ENCODE measurements around the gene MED12.
A peak's percentile ranks its signal among the peaks of the same experiment; 100 is the strongest.

Gene MED12

DNA sequence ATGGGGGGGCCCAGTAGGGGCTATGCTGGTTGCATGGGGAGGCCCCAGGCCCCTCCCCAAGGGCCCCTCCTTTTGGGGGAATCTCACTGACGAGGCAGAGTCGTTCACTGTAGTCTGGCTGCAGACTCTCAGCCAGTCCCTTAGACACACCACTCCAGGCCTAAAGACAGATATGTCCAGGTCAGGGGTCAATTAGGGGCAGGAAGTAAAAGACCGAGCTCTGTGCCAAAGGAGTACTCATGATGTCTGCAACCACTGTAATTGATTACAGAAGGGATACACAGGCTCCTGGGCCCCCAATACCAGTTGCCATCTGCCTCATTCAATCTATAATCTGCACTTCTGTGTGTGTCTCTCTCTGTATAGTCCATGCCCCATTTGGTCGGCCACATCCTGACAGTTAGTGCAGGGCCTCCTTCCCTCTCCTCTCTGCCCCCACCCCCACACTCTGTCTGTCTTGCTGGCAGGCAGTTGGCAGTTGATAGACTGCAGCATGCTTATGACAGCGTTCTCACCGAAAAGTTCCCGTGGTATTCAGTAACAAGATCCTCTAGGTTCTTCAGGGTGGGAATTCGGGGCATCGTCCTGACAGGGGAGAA, 10.5 kb upstream of the MED12 start:
- DNase-seq, result peak; percentile 31

DNA sequence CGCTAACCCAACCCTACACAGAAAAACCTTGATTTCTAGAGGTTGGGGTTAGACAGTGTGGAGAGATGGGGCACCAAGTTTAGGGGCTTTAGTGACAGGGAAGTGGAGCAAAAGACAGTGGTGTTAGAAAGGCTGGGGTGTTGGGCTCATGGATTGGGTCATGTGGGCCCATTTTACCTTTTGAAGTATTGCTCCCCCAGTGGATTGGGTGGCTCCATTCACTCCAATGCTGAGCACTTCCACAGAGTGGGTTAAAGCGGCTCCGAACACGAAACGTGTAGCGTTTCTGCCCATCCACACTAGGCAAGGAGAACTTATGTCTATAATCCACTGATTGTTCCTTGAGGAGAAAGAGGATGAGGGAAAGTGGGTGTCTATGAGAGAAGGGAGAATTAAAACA, 9.3 kb upstream of the MED12 start:
- no peak for DNase-seq

DNA sequence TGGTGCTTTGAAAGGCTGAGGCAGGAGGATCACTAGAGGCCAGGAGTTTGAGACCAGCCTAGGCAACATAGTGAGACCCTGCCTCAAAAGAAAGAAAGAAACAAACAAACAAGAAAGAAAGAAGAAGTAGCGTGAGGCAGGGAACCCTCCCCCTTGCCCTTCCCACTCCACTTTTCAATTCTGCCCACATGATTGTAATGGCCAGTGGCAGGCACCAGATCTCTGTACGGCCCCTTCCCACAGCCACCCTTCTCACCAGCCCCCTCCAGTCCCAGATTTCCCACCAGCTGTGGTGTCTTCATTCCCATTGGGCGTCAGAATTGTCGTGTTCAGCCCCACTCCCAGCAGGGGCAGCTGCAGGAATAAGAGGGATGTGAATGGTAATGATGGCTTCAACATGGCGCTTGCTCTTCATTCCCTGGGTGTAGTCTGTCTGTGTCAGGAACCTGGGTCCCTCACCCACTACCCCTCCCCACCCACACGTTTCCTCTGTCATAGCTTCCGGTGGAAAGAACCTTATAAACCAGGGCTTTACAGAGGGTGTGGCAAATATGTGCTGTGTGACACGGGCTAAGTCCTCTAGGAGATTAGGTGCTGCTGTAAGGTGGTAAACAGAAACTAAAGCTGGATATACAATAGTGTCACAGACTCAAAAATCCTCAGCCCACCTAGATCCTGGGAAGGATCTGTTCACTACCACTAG, 7.1 kb upstream of the MED12 start, which contains the start of gene IL2RG:
IL2RG (minus strand) TSS at position 437 of the 703 bp plus-strand sequence; CDS start at position 399, 38 bp downstream.
- DNase-seq, result peak; percentile 72

DNA sequence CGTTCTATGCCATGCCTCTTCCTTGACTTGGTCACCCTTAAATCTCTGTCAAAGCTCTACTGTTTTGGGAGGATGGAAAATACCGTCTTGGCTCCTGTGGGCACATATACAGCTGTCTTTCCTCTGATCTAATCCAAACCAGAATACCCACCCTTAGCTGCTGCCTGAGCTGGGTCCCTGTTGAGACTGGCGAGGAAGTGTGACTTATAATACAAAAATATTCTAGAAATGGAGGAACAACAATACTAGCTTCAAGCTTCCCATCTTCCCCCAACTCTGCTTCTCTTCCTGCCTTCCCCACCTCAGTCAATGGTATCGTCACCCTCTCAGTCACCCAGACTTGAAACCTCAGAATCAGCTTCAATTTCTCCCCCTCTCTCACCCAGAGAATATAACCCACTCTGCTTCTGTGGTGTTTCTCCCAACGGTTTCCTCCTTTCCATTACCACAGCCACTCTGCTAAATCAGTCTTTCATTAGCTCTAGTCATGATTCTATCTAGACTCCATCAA, 6.4 kb upstream of the MED12 start:
- DNase-seq, result peak; percentile 25

DNA sequence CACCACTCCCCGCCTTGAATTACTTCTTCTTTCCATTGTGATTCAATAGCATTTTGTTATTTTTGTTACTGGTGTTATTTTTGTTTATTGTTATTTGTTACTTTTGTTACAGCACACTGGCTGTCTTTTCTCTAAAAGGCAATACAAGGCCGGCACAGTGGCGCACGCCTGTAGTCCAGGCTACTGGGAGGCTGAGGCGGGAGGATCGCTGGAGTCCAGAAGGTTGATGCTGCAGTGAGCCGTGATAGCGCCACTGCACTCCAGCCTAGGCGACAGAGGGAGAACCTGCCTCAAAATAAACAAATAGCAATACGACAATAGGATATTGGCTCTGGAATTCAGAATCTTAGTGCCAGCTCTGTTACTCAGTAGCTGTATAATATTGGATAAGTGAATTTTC, 1.0 kb upstream of the MED12 start:
- DNase-seq, result no peak

DNA sequence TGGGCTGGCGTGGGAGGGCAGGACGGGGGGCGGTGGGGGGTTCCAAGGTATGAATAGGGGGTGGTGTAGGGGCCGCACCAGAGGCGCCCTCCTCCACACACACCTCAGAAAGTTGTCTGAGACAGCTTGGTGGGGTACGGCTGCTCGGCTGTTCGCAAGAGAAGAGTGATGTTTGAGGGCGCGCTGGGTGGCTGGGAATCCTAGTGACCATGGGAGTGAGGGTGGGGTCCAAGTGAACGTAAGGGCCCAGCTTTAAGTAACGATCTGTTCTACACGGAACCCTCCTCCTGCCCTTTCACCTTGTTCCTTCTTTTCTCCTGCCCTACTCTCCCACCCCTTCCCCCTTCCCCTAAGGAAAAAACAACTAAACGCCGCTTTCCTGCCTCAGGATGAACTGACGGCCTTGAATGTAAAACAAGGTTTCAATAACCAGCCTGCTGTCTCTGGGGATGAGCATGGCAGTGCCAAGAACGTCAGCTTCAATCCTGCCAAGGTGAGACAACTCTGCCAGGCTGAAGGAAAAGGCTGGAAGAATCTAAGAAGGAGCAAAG, 664 bp downstream of the MED12 start:
- DNase-seq, result no peak

DNA sequence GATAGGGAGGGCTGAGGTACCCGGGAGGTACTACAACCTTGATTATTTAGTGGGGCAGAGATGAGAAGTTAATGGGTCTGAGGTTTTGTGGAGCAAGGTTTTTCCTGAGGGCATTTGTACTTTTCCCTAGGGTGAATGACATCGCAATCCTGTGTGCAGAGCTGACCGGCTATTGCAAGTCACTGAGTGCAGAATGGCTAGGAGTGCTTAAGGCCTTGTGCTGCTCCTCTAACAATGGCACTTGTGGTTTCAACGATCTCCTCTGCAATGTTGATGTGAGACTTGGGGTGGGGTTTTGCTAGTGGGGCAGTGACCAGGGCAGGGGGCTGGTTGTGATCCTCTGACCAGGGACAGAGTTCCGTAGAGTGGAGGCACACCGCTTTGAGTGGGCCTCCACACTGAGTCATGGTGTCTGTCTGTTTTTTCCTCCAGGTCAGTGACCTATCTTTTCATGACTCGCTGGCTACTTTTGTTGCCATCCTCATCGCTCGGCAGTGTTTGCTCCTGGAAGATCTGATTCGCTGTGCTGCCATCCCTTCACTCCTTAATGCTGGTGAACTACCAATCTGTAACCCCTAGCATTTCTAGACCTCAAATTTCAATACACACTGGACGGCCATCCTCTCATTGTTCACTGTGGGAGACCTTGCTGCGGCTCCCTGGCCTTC, 9.9 kb downstream of the MED12 start:
- DNase-seq, result no peak

DNA sequence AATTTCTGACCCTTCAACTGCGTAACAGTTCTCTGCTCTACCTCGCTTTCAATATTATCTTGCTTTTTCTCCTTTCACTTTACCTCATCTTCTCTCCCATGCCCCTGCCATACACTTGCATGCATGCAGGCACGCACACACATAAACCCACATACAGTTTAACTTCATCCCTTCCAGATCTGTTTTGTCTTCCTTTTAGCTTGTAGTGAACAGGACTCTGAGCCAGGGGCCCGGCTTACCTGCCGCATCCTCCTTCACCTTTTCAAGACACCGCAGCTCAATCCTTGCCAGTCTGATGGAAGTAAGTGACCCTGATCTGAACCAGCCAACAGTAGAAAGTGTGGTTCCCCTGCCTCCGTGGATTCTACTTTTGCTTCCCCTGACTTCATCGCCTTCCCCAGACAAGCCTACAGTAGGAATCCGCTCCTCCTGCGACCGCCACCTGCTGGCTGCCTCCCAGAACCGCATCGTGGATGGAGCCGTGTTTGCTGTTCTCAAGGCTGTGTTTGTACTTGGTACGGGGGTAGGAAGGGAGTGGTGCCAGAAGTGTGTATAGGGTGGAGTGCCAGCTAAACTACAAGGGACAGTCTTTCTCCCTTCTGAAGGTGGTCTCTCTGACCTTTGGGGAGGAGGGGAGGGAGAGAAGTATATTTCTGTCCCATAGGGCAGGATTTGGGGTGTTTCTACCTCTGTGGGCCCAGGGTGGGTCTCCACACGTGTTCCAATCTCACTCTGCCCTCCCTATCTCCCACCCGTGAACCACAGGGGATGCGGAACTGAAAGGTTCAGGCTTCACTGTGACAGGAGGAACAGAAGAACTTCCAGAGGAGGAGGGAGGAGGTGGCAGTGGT, 10.7 kb downstream of the MED12 start:
- DNase-seq, result peak; percentile 76

DNA sequence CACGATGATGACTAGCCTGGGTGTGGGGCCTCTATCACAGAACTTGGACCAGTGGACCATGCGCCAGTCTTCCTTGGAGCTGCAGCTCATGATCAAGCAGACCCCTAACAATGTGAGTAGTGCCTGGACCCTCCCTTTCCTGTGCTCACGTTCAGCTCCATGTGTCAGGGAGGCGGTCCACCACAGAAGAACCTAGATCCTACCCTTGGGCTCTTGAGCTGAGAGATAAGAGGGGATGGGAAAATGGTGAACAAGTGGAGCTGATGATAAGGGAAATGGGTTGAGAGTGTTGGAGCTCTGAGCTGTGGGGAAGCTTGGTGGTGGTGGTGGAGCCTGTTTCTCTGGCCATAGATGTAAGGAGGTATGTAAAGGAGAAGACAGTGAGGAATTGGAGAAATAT, 13.1 kb downstream of the MED12 start:
- DNase-seq, result no peak

DNA sequence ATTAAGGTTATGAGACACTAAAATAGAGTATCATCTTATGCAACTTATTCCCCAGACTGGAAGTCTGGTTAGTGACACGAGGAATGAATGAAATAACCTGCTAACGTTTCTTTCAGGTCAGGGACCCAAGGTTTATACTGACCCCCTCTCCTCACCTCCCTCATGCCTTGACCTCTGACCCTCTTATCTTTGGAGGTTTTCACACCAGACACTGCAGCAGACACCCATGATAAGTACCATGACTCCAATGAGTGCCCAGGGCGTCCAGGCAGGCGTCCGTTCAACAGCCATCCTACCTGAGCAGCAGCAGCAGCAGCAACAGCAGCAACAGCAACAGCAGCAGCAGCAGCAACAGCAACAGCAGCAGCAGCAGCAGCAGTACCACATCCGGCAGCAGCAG, 22.0 kb downstream of the MED12 start:
- no peak for DNase-seq

DNA sequence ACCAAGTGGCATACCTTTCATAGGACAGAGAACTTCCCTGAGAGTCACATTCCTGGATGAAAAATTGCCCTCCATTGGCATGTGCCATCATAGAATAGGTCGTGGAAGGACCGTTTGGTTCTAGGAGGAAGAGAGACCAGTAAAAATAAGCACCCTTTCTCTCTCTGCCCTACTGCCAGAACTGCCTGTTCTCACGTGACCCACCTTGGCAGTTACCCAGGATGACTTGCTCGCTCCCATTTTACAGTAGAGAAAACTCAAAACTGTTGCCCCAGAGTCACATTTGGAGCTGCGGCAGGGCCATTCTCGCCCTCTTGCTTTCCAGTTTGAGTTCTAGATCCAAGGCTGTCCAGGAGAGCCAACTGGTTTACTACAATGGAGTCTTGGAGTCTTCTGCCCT, 25.1 kb downstream of the MED12 start:
- no peak for DNase-seq

DNA sequence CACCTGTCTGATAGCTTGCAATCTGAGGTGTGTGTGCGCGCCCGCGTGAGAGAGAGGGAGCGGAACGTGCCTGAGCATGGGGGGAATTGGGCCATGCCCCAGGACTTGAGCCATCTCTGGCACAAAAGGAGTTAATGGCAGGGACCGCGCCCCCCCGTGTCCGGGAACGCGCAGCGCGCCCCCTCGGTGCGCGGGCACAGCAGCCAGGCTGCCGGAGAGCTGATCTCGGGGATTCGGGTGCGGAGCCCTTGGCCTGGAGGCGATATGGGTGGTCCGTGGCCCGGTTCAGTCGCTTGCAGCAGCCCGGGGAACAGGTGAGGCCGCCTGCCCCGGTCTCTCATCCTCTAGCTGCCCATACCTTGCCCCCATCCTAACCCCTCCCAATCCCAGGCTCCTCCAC, 26.3 kb downstream of the MED12 start, which contains the start of gene NLGN3:
NLGN3 (plus strand) TSS at position 191 of the 400 bp plus-strand sequence. CDS start 2,909 bp downstream, outside the sequence.
- DNase-seq, result no peak

DNA sequence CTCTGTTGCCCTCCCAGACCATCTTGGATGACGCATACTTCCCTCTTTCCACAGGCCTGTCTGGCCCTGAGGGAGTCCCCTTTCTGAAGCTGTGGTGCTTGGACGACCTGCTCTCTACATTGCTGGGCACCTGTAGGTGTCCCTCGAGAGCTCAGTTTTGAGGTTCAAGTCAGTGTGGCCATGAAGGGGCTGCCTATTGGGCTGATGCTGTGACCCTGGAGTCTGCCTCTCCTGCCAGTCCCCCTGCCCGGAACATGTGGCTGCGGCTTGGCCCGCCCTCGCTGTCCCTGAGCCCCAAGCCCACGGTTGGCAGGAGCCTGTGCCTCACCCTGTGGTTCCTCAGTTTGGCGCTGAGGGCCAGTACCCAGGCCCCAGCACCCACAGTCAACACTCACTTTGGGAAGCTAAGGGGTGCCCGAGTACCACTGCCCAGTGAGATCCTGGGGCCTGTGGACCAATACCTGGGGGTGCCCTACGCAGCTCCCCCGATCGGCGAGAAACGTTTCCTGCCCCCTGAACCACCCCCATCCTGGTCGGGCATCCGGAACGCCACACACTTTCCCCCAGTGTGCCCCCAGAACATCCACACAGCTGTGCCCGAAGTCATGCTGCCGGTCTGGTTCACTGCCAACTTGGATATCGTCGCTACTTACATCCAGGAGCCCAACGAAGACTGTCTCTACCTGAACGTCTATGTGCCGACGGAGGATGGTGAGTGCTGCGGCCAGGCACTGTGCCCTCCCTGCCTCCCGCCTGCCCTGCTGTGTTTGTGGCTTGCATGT, 29.3 kb downstream of the MED12 start:
- DNase-seq, result no peak

DNA sequence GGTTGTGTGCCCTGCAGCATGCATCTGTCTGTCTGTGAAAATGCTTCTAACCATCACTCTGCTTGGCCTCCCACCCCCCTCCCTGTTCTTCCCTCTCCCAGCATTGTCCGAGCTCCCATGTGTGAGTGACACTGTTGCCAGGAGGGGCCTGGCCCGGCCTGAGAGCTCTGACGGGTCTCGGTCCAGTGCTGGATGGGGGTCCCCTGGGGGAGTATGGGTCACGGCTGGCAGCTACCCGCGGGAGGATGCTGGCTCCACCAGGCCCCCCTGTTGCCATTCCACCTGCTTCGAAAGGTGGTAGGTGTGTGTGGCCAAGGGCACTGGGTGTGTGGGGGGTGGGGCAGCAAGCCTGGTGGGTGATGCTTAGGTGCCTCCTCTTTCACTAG, 29.9 kb downstream of the MED12 start:
- DNase-seq, result no peak

DNA sequence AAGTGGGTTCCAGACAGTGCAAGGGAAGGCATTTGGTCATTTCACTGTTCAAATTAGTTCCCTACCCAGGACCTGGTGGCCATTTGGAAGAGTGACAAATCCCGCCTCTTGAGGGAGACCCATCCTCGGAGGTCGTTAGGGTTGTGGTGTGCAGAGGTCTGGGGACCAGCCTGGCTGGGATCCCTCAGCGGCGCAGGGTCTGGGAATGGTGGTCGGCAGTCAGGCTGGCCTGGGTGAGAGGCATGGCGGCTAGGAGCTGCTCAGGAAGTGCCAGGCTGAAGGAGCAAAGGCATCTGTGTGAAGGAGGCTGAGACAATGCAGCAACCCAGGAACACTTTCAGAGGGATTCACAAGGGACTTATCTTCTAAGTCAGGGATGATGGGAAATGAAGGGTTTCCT, 33.0 kb downstream of the MED12 start:
- no peak for DNase-seq

DNA sequence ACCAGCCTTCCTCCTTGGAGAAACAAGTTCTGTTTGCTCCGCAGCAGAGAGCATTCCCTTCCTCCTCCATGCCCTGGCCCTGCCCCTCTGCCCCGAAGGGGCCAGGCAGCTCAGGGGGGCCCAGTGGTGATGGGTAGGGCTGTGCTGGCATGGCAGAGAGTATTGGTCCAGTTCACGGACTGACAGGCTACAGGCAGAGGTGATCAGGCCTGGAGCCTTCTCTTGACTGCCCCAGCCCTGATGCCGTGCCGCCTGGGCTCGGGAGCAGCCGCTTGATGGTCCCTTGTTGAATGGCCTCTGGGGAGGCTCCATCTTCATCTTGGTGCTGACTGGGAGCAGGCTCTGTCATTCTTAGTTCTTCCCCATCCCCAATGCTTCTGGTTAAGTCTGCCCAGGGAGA, 35.8 kb downstream of the MED12 start:
- no peak for DNase-seq

DNA sequence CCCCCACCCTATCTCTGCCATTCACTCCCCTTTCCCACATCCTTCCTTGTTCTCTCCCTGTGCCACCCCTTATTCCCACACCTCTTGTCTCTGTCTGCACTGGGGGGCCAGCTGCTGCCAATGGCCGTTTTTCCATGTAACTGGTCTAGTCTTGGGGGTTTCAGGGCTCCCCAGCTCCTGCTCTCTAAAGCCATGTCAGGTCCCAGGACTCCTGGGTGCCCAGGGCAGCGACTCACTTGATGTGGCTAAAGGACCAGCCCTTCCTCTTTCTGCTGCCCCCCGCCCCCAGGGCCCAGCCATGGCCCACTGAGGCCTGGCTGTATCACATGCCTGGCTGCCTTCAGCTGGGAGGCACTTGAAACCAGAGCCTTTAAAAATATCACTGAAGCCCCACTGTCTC, 36.2 kb downstream of the MED12 start:
- DNase-seq, result no peak

DNA sequence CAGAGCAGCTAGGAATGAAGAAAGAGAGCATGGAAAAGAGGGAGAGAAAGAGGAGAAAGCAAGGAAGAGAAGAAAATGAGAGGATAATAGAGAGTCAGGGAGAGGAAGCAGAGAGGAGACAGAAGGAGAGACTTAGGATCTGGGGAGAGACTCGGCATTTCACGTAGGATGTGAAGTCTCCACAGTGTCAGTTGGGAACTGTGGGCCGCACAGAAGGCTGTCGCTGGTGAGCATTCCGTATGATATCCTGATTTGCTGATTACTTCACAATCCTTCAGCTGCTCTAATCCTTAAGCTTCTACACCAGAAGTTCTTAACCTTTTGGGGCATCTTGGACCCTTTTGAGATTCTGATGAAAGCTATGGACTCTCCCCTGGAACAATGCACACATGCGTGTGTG, 40.2 kb downstream of the MED12 start:
- DNase-seq, result no peak

DNA sequence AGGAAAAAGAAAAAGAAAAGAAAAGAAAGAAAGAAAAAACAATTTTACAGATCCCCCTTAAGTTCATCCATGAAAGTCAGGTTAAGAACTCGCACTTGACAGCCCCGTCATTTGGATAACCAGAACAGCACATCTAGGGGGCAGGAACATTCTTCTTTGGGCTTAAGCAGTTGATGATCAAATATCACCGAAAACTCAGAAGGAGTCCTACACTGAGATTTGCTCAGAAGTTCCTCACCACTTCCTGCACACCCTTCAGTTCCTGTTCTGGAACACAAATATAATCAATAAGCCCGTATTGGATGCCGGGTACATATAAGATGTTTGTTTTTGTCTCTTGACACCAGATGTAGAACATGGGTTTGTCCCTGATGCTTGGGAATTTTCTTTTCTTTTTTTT, 40.9 kb downstream of the MED12 start:
- no peak for DNase-seq

DNA sequence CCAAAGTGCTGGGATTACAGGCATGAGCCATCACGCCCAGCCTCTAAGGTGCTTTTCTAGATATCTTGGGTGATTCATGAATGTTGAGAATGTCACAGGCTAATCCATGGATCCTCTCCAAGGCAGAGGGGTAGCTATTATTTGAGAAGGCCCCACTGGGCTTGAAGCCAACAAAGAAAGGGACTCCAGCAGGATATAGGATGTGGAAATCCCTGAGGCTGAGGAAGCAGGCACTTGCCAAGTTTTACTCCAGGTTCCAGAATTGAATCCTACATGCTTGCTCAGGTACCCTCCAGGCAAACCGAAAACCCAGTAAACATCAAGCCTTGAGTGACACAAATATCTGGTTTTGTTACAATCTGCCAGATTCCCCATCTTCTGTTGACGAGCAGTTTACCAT, 42.1 kb downstream of the MED12 start:
- no peak for DNase-seq

DNA sequence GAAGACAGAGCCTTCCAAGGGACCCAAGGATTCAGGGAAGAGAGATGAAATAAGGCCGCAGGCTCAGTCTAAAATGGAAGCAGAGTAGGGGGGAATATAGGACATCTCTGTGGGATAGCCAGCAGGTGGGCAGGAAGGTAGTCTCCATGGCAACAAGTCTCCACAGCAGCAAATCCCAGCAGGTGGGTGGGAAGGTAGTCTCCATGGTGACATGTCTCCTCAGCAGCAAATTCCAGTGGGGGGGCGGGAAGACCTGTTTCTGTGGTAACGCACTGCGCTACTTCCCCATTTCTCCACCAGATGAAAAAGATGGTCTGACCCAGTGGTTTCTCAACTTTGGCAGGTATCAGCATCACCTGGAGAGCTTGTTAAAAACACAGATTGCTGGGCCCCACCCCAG, 44.6 kb downstream of the MED12 start:
- DNase-seq, result no peak

DNA sequence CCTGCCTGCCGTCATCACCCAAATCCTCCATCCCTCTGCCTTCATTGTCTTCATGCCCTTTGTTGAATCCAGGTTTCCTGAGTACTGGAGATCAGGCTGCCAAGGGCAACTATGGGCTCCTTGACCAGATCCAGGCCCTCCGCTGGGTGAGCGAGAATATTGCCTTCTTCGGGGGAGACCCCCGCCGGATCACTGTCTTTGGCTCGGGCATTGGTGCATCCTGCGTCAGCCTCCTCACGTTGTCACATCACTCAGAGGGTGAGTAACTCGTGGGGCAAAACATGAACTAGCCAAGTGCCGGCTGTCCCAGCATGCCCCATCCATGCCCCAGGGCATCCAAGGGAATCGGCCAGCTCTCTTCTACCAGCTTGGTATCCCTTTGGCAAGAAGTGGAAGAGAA, 45.7 kb downstream of the MED12 start:
- DNase-seq, result no peak

All from T-helper 9 cell (primary cell).